Osteocyte (in vitro differentiated cells): ENCODE results near the gene TAS2R19. TPM values are rescaled to one million over a fixed set of nuclear protein-coding genes. Genes with fewer than 3 reads are reported as not detected.

Source experiments
- DNase-seq: peaks from one replicate; pipeline ENCODE4 v3.0.0; 2021; ENCODE audit warnings: mixed read lengths; ENCODE audit not compliant: unreplicated experiment; ENCODE audit errors: extremely low spot score
- H3K27ac Mint-ChIP-seq: one replicate; pipeline ENCODE4 v1.8.0; 2021; ENCODE audit warnings: mild to moderate bottlenecking, mixed read lengths; ENCODE audit not compliant: unreplicated experiment
- H3K27me3 Mint-ChIP-seq: one replicate; pipeline ENCODE4 v1.8.0; 2021; ENCODE audit warnings: mixed read lengths; ENCODE audit not compliant: unreplicated experiment
- H3K36me3 Mint-ChIP-seq: one replicate; pipeline ENCODE4 v1.8.0; 2021; ENCODE audit warnings: mixed read lengths; ENCODE audit not compliant: unreplicated experiment
- H3K4me1 Mint-ChIP-seq: one replicate; pipeline ENCODE4 v1.8.0; 2021; ENCODE audit warnings: mixed read lengths; ENCODE audit not compliant: unreplicated experiment
- H3K4me3 Mint-ChIP-seq: one replicate; pipeline ENCODE4 v1.8.0; 2021; ENCODE audit warnings: mild to moderate bottlenecking, moderate library complexity, mixed read lengths; ENCODE audit not compliant: unreplicated experiment
- H3K9me3 Mint-ChIP-seq: one replicate; pipeline ENCODE4 v1.8.0; 2021; ENCODE audit warnings: mixed read lengths; ENCODE audit not compliant: unreplicated experiment
- CTCF ChIP-seq: fragments of 200-600 bp; sonication (generic); IDR thresholded peaks from 2 replicates; pipeline ENCODE4 v1.5.0; 2021; ENCODE audit warnings: antibody characterized with exemption, mild to moderate bottlenecking, moderate library complexity
- total RNA-seq: library from RNA; stranded (reverse); gene quantifications from 2 replicates; pipeline ENCODE4 v1.2.1, GENCODE V29; 2021

Gene TAS2R19
- total RNA-seq, 1 donor from 2014 or later, result 3.7 TPM

- Mint-ChIP-seq H3K4me1 (peaks cover 5% of the 10 kb centered on the region), H3K9me3 (no peaks in the 10 kb centered on the region), H3K27me3 (no peaks in the 10 kb centered on the region), H3K4me3 (no peak overlapping the region), H3K27ac (no peak overlapping the region), H3K36me3 (peaks cover 6% of the 10 kb centered on the region)
- DNase-seq, result no peak
- no peak for TF ChIP-seq CTCF
These were observed 6.5 kb downstream of the TAS2R19 start for GRCh38 chr12:11015775-11016430.

GRCh38 chr12:11014234-11014633 lies 8.2 kb downstream of the TAS2R19 start:
- TF ChIP-seq CTCF, result no peak
- H3K4me1 Mint-ChIP-seq, result peaks cover 5% of the 10 kb centered on the region
- H3K27me3 Mint-ChIP-seq, result no peaks in the 10 kb centered on the region
- H3K4me3 Mint-ChIP-seq, result no peak overlapping the region
- DNase-seq, result no peak
- H3K9me3 Mint-ChIP-seq, result peaks cover 3% of the 10 kb centered on the region
- H3K36me3 Mint-ChIP-seq, result peaks cover 4% of the 10 kb centered on the region
- no peak overlapping the region for H3K27ac Mint-ChIP-seq

- no peak overlapping the region for H3K27ac Mint-ChIP-seq
- peaks cover 4% of the 10 kb centered on the region for H3K9me3 Mint-ChIP-seq
- no peaks in the 10 kb centered on the region for H3K36me3 Mint-ChIP-seq
- no peak for DNase-seq
- no peak for TF ChIP-seq CTCF
- H3K4me3 Mint-ChIP-seq, result no peak overlapping the region
- H3K27me3 Mint-ChIP-seq, result no peaks in the 10 kb centered on the region
- no peaks in the 10 kb centered on the region for H3K4me1 Mint-ChIP-seq
These were observed 14.8 kb downstream of the TAS2R19 start for GRCh38 chr12:11007608-11008007.

- H3K4me3 Mint-ChIP-seq, result no peak within 1 kb of the TSS
These were observed 24.2 kb downstream of the TAS2R19 start, which contains the start of gene TAS2R20 for GRCh38 chr12:10998204-10998603. TSS of gene TAS2R20 (minus strand) at chr12:10998304. CDS start at chr12:10997875, 429 bp downstream.

More at GRCh38 chr12:10998204-10998603, 24.2 kb downstream of the TAS2R19 start, which contains the start of gene TAS2R20:
- TF ChIP-seq CTCF, result no peak
- no peak within 1 kb of the TSS for H3K27ac Mint-ChIP-seq
- no peak for DNase-seq
- H3K36me3 Mint-ChIP-seq, result peaks cover 20% of the 10 kb centered on the region
- H3K9me3 Mint-ChIP-seq, result peaks cover 12% of the 10 kb centered on the region
- no peaks in the 10 kb centered on the region for H3K4me1 Mint-ChIP-seq
- H3K27me3 Mint-ChIP-seq, result no peaks in the 10 kb centered on the region
